DMS153 (cell line): ENCODE results near the gene LRRC37A3.
"Not testable (repeated sequence)": the region's sequence is repeated elsewhere in the genome, so short reads cannot be mapped to it uniquely, and the experiment has no call there.

Experiments
- DNase-seq: peaks from one replicate; lab custom pipeline; 2025; lab: John Stamatoyannopoulos, UW

The LRRC37A3 gene

GRCh38 chr17:64926430-64926829 lies 7.2 kb upstream of the LRRC37A3 start:
- not testable (repeated sequence) for DNase-seq

- DNase-seq, result not testable (repeated sequence)
Observed at GRCh38 chr17:64925244-64925643, 6.0 kb upstream of the LRRC37A3 start.

GRCh38 chr17:64923051-64923568 lies 3.8 kb upstream of the LRRC37A3 start:
- DNase-seq, result not testable (repeated sequence)

GRCh38 chr17:64920419-64921172 lies 1.3 kb upstream of the LRRC37A3 start:
- no peak for DNase-seq

GRCh38 chr17:64920026-64920418 lies 744 bp upstream of the LRRC37A3 start:
- no peak for DNase-seq

GRCh38 chr17:64918842-64919288 lies 413 bp downstream of the LRRC37A3 start:
- DNase-seq, result not testable (repeated sequence)

- not testable (repeated sequence) for DNase-seq
Observed at GRCh38 chr17:64917540-64917939, 1.7 kb downstream of the LRRC37A3 start.

GRCh38 chr17:64915244-64915643 lies 4.0 kb downstream of the LRRC37A3 start:
- not testable (repeated sequence) for DNase-seq

- DNase-seq, result not testable (repeated sequence)
Observed at GRCh38 chr17:64910191-64910514, 9.1 kb downstream of the LRRC37A3 start.

GRCh38 chr17:64909511-64910190 lies 9.6 kb downstream of the LRRC37A3 start:
- not testable (repeated sequence) for DNase-seq

- not testable (repeated sequence) for DNase-seq
Observed at GRCh38 chr17:64904069-64904468, 15.2 kb downstream of the LRRC37A3 start.

GRCh38 chr17:64897136-64897535 lies 22.1 kb downstream of the LRRC37A3 start:
- not testable (repeated sequence) for DNase-seq

- not testable (repeated sequence) for DNase-seq
Observed at GRCh38 chr17:64874210-64874609, 45.1 kb downstream of the LRRC37A3 start.

- not testable (repeated sequence) for DNase-seq
Observed at GRCh38 chr17:64847504-64848466, 71.5 kb downstream of the LRRC37A3 start.

GRCh38 chr17:64846892-64847291 lies 72.4 kb downstream of the LRRC37A3 start:
- DNase-seq, result not testable (repeated sequence)

GRCh38 chr17:64843918-64844317 lies 75.4 kb downstream of the LRRC37A3 start:
- DNase-seq, result not testable (repeated sequence)

- not testable (repeated sequence) for DNase-seq
Observed at GRCh38 chr17:64842900-64843299, 76.4 kb downstream of the LRRC37A3 start.

- DNase-seq, result not testable (repeated sequence)
Observed at GRCh38 chr17:64840960-64841359, 78.3 kb downstream of the LRRC37A3 start.

- DNase-seq, result not testable (repeated sequence)
Observed at GRCh38 chr17:64838513-64838912, 80.8 kb downstream of the LRRC37A3 start.

- DNase-seq, result peak; percentile 60
Observed at GRCh38 chr17:64837018-64837761, 82.1 kb downstream of the LRRC37A3 start.

- DNase-seq, result not testable (repeated sequence)
Observed at GRCh38 chr17:64836623-64837017, 82.7 kb downstream of the LRRC37A3 start.
